Astrocyte (in vitro differentiated cells and primary cell): ENCODE measurements around the gene LTBP2. TPM values are rescaled to one million over a fixed set of nuclear protein-coding genes. Genes with fewer than 3 reads are reported as not detected.

Source experiments
- DNase-seq: peaks from one replicate; pipeline ENCODE4 v3.0.0-alpha.2; 2010; ENCODE audit warnings: low read depth
- FAIRE-seq: peaks from 2 replicates; lab custom pipeline; 2011; peaks lifted over from hg19 to GRCh38; lab: Jason Lieb, UNC
- H2AFZ ChIP-seq: 2 replicates; pipeline ENCODE4 v1.6.0; 2012; ENCODE audit warnings: low read depth, low read length, inconsistent platforms
- H3K27ac ChIP-seq: 2 replicates; pipeline ENCODE4 v1.5.1; 2011; ENCODE audit warnings: low read depth, low read length, inconsistent platforms
- H3K27me3 ChIP-seq: 2 replicates; pipeline ENCODE4 v1.6.0; 2011; ENCODE audit warnings: low read length, inconsistent platforms; ENCODE audit not compliant: insufficient read depth
- H3K36me3 ChIP-seq: 2 replicates; pipeline ENCODE4 v1.5.1; 2011; ENCODE audit warnings: low read length, inconsistent platforms; ENCODE audit not compliant: insufficient read depth
- H3K4me1 ChIP-seq: 2 replicates; pipeline ENCODE4 v1.5.1; 2011; ENCODE audit warnings: low read length, inconsistent platforms; ENCODE audit not compliant: insufficient read depth
- H3K4me2 ChIP-seq: 2 replicates; pipeline ENCODE4 v1.6.0; 2012; ENCODE audit warnings: low read length, inconsistent platforms
- H3K4me3 ChIP-seq: 2 replicates; pipeline ENCODE4 v1.5.1; 2011; ENCODE audit warnings: low read depth, mild to moderate bottlenecking, low read length, inconsistent platforms; ENCODE audit not compliant: insufficient read depth
- H3K79me2 ChIP-seq: 2 replicates; pipeline ENCODE4 v1.6.0; 2012; ENCODE audit warnings: mild to moderate bottlenecking, low read length, inconsistent platforms; ENCODE audit not compliant: insufficient read depth
- H3K9ac ChIP-seq: 2 replicates; pipeline ENCODE4 v1.6.0; 2012; ENCODE audit warnings: mild to moderate bottlenecking, low read length, inconsistent platforms
- H3K9me3 ChIP-seq: 2 replicates; pipeline ENCODE4 v1.5.1; 2012; ENCODE audit warnings: low read depth, mild to moderate bottlenecking, low read length, inconsistent platforms; ENCODE audit not compliant: insufficient read depth
- H4K20me1 ChIP-seq: 2 replicates; pipeline ENCODE4 v1.6.0; 2012; ENCODE audit warnings: low read length, inconsistent platforms; ENCODE audit not compliant: insufficient read depth
- H3K27ac Mint-ChIP-seq: one replicate; pipeline ENCODE4 v1.8.0; 2021; ENCODE audit warnings: mild to moderate bottlenecking, mixed read lengths; ENCODE audit not compliant: unreplicated experiment
- H3K27me3 Mint-ChIP-seq: one replicate; pipeline ENCODE4 v1.8.0; 2021; ENCODE audit warnings: low read depth, mixed read lengths; ENCODE audit not compliant: unreplicated experiment
- H3K36me3 Mint-ChIP-seq: one replicate; pipeline ENCODE4 v1.8.0; 2021; ENCODE audit warnings: low read depth, mixed read lengths; ENCODE audit not compliant: unreplicated experiment
- H3K4me1 Mint-ChIP-seq: one replicate; pipeline ENCODE4 v1.8.0; 2021; ENCODE audit warnings: low read depth, mixed read lengths; ENCODE audit not compliant: unreplicated experiment
- H3K4me3 Mint-ChIP-seq: one replicate; pipeline ENCODE4 v1.8.0; 2021; ENCODE audit warnings: mild to moderate bottlenecking, moderate library complexity, mixed read lengths; ENCODE audit not compliant: unreplicated experiment
- H3K9me3 Mint-ChIP-seq: one replicate; pipeline ENCODE4 v1.8.0; 2021; ENCODE audit warnings: mild to moderate bottlenecking, mixed read lengths; ENCODE audit not compliant: unreplicated experiment
- EZH2 ChIP-seq: IDR thresholded peaks from 2 replicates; pipeline ENCODE4 v1.6.1; 2012; ENCODE audit warnings: mild to moderate bottlenecking, low read length, inconsistent platforms; ENCODE audit not compliant: insufficient read depth
- total RNA-seq: library from RNA; stranded (reverse); gene quantifications from 2 replicates; pipeline ENCODE4 v1.2.1, GENCODE V29; 2021
- TF ChIP-seq, protein P1 (sequence below): IDR thresholded peaks from 2 replicates; pipeline ENCODE4 v1.5.1; 2011; ENCODE audit warnings: low read depth, mild to moderate bottlenecking, inconsistent platforms, low read length, moderate library complexity; ENCODE audit not compliant: insufficient read depth

LTBP2 gene
- total RNA-seq, 1 donor from 2014 or later: 162 TPM

DNA sequence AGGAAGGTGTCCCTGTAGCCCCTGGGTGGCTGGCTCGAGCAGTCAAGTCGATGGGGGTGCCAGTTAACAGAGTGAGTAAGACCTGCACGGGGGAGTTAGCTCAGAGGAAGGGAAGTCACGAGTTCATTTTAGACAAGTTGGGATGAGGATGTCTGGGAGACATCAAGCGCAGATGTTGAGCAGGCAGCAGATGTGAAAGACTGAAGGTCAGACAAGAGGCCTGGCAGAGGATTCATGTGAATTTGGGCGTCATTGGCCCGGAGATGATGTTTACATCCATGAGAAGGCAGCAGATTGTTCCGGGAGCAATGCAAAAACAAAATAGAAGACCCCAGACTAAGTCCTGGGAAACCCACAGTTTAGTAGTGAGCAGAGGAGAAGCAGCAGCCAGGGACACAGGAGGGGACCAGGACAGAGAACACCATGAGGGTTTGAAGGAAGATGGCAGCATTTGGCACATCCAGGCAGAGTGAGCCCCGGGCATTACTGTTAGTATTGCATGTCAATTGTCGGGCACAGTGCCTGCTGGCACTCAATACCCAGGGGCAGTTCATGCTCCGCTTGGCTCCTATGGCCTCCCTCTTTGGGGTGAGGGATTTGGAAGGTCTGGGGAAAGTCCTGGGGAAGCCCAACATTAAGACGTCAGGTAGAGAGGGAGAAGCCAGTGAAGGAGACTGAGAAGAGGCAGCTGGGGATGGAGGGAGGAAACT is 15.1 kb downstream of the LTBP2 start:
- no peak overlapping the region for H3K4me3 Mint-ChIP-seq
- Histone ChIP-seq H3K36me3 (peaks cover 8% of the 10 kb centered on the region), H3K4me2 (peak overlapping the region; percentile 21), H3K27me3 (no peaks in the 10 kb centered on the region), H3K9ac (no peak overlapping the region), H2AFZ (no peak overlapping the region), H3K79me2 (peaks cover 76% of the 10 kb centered on the region), H3K9me3 (no peaks in the 10 kb centered on the region), H3K4me3 (no peak overlapping the region), H3K4me1 (peaks cover 34% of the 10 kb centered on the region), H3K27ac (peak overlapping the region; percentile 34), H4K20me1 (peaks cover 27% of the 10 kb centered on the region)
- FAIRE-seq (no peak), DNase-seq (peak; percentile 51)
- H3K36me3 Mint-ChIP-seq: peaks cover 11% of the 10 kb centered on the region
- no peaks in the 10 kb centered on the region for H3K27me3 Mint-ChIP-seq
- H3K4me1 Mint-ChIP-seq: peaks cover 37% of the 10 kb centered on the region
- no peaks in the 10 kb centered on the region for H3K9me3 Mint-ChIP-seq
- TF ChIP-seq EZH2: no peak
- TF ChIP-seq, protein P1, sequence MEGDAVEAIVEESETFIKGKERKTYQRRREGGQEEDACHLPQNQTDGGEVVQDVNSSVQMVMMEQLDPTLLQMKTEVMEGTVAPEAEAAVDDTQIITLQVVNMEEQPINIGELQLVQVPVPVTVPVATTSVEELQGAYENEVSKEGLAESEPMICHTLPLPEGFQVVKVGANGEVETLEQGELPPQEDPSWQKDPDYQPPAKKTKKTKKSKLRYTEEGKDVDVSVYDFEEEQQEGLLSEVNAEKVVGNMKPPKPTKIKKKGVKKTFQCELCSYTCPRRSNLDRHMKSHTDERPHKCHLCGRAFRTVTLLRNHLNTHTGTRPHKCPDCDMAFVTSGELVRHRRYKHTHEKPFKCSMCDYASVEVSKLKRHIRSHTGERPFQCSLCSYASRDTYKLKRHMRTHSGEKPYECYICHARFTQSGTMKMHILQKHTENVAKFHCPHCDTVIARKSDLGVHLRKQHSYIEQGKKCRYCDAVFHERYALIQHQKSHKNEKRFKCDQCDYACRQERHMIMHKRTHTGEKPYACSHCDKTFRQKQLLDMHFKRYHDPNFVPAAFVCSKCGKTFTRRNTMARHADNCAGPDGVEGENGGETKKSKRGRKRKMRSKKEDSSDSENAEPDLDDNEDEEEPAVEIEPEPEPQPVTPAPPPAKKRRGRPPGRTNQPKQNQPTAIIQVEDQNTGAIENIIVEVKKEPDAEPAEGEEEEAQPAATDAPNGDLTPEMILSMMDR: no peak
- H3K27ac Mint-ChIP-seq: peak overlapping the region; percentile 41

DNA sequence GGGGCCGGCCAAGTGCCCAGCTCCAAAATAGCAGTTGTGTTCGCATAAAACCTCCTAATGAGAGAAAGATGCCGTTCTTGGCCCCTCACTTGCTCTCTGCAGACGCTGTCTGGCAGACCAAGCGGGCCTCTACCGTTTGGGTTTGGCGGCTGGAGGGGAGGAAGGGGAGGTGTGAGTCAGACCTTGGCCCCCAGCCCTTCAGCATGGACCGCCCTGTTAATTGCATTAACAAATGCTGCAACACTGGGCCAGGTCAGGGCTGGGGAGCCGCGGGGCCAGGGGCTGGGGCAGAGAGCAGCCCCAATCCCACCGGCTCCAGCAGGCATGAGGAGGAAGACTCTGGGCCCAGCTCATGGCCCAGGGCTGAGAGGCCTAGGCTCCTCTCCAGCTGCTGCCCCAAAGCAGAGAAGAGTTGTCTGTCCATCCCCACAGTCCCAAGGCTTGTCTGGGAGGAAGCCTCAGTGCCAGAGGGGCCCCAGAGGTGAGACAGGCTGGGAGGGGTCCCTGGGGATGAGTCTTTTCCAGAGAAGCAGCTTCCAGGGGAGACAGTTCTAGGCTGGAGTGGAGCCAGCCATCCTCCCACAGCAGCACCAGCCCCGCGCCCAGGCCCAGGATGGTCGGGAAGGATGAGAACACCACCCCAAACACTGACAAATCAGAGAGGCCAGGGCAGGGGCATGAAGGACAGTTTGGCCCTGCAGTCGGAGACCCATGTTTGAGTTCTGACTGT is 16.9 kb downstream of the LTBP2 start:
- no peak for FAIRE-seq
- peak overlapping the region; percentile 33 for H3K4me2 ChIP-seq
- H3K36me3 ChIP-seq: peaks cover 3% of the 10 kb centered on the region
- H3K4me3 ChIP-seq: no peak overlapping the region
- H3K27ac ChIP-seq: peak overlapping the region; percentile 56
- H3K27me3 Mint-ChIP-seq: no peaks in the 10 kb centered on the region
- peak; percentile 75 for DNase-seq
- H3K4me1 ChIP-seq: peaks cover 34% of the 10 kb centered on the region
- no peak overlapping the region for H3K4me3 Mint-ChIP-seq
- peaks cover 78% of the 10 kb centered on the region for H3K79me2 ChIP-seq
- H3K9me3 Mint-ChIP-seq: no peaks in the 10 kb centered on the region
- no peaks in the 10 kb centered on the region for H3K9me3 ChIP-seq
- peaks cover 50% of the 10 kb centered on the region for H3K4me1 Mint-ChIP-seq
- no peak for TF ChIP-seq EZH2
- TF ChIP-seq, protein P1: no peak
- no peak overlapping the region for H2AFZ ChIP-seq
- peak overlapping the region; percentile 37 for H3K9ac ChIP-seq
- H4K20me1 ChIP-seq: peaks cover 24% of the 10 kb centered on the region
- no peaks in the 10 kb centered on the region for H3K27me3 ChIP-seq
- no peak overlapping the region for H3K27ac Mint-ChIP-seq
- H3K36me3 Mint-ChIP-seq: peaks cover 9% of the 10 kb centered on the region
